Measurements from ENCODE around the gene DYNC2I2. TPM values are rescaled to one million over a fixed set of nuclear protein-coding genes. Genes with fewer than 3 reads are reported as not detected.

Gene DYNC2I2
- total and polyA plus RNA-seq, 2 experiments from 2014 or later = 48.7 to 78.3 TPM

GRCh38 chr9:128657344-128657704 lies 677 bp upstream of the DYNC2I2 start:
- ATAC-seq = no peak
- no peaks in the 10 kb centered on the region; the same call in 1 of the 2 replicates for H3K79me2 ChIP-seq (replicated peaks; ENCODE audit: insufficient read depth)
- no peaks in the 10 kb centered on the region for H3K9me3 Mint-ChIP-seq
- H3K27ac ChIP-seq (ENCODE audit: low read depth) = peak overlapping the region; percentile 99
- TF ChIP-seq, protein P1, sequence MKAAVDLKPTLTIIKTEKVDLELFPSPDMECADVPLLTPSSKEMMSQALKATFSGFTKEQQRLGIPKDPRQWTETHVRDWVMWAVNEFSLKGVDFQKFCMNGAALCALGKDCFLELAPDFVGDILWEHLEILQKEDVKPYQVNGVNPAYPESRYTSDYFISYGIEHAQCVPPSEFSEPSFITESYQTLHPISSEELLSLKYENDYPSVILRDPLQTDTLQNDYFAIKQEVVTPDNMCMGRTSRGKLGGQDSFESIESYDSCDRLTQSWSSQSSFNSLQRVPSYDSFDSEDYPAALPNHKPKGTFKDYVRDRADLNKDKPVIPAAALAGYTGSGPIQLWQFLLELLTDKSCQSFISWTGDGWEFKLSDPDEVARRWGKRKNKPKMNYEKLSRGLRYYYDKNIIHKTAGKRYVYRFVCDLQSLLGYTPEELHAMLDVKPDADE (IDR thresholded peaks at IDR 0.05) = no peak
- TF ChIP-seq JUNB (IDR thresholded peaks at IDR 0.05; ENCODE audit: unreplicated experiment) (no peak), REST (IDR thresholded peaks at IDR 0.05; ENCODE audit: unreplicated experiment) (no peak), ZNF114 (CRISPR knock-in tag; IDR thresholded peaks at IDR 0.05) (no peak), POLR2AphosphoS5 (IDR thresholded peaks at IDR 0.05; ENCODE audit: low read depth) (no peak), ZNF331 (CRISPR knock-in tag; IDR thresholded peaks at IDR 0.05; ENCODE audit: low read depth) (no peak), NANOG (IDR thresholded peaks at IDR 0.05; ENCODE audit: borderline replicate concordance) (no peak), STAT1 (IDR thresholded peaks at IDR 0.05; ENCODE audit: unreplicated experiment) (no peak), EZH2phosphoT487 (IDR thresholded peaks at IDR 0.05; ENCODE audit: unreplicated experiment) (no peak), CREB1 (CRISPR knock-in tag; IDR thresholded peaks at IDR 0.05; ENCODE audit: low read depth) (no peak), ZNF462 (CRISPR knock-in tag; IDR thresholded peaks at IDR 0.05) (no peak), EZH2 (IDR thresholded peaks at IDR 0.05; ENCODE audit: low read depth, unreplicated experiment) (no peak)
- TF ChIP-seq, protein P2, sequence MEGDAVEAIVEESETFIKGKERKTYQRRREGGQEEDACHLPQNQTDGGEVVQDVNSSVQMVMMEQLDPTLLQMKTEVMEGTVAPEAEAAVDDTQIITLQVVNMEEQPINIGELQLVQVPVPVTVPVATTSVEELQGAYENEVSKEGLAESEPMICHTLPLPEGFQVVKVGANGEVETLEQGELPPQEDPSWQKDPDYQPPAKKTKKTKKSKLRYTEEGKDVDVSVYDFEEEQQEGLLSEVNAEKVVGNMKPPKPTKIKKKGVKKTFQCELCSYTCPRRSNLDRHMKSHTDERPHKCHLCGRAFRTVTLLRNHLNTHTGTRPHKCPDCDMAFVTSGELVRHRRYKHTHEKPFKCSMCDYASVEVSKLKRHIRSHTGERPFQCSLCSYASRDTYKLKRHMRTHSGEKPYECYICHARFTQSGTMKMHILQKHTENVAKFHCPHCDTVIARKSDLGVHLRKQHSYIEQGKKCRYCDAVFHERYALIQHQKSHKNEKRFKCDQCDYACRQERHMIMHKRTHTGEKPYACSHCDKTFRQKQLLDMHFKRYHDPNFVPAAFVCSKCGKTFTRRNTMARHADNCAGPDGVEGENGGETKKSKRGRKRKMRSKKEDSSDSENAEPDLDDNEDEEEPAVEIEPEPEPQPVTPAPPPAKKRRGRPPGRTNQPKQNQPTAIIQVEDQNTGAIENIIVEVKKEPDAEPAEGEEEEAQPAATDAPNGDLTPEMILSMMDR (conservative IDR thresholded peaks at IDR 0.05; ENCODE audit: low read depth in 2 of 2) = no peak
- H3K36me3 Mint-ChIP-seq (ENCODE audit: low read depth) = no peaks in the 10 kb centered on the region
- H3K27me3 Mint-ChIP-seq (ENCODE audit: insufficient read depth, low read depth, poor library complexity) = peaks cover 8% of the 10 kb centered on the region
- no peaks in the 10 kb centered on the region for H4K20me1 ChIP-seq (replicated peaks; ENCODE audit: insufficient read depth)
- H3K4me2 ChIP-seq = peak overlapping the region; percentile 72
- peak overlapping the region; percentile 74; the same call in 1 of the 2 replicates for H2AFZ ChIP-seq
- no peaks in the 10 kb centered on the region for H3K27me3 ChIP-seq (ENCODE audit: insufficient read depth)
- no peak for DNase-seq (ENCODE audit: low spot score)
- H3K4me3 ChIP-seq = peak overlapping the region; percentile 55
- no peaks in the 10 kb centered on the region for H3K9me2 ChIP-seq (ENCODE audit: insufficient read depth)
- H3F3A ChIP-seq (replicated peaks; ENCODE audit: low read depth) = peaks cover 11% of the 10 kb centered on the region
- peak overlapping the region; percentile 100 for H3K27ac Mint-ChIP-seq
- H3K4me3 Mint-ChIP-seq = peak overlapping the region; percentile 87
- H3K4me1 ChIP-seq (ENCODE audit: insufficient read depth) = no peaks in the 10 kb centered on the region
- peaks cover 4% of the 10 kb centered on the region; the same call in 1 of the 3 replicates for H3K4me1 Mint-ChIP-seq
- H3K36me3 ChIP-seq (ENCODE audit: insufficient read depth) = no peaks in the 10 kb centered on the region
